HG03097 (cell line): ENCODE data around the gene GFI1.
A peak's percentile ranks its signal among the peaks of the same experiment; 100 is the strongest.
"Not testable (repeated sequence)": the region's sequence is repeated elsewhere in the genome, so short reads cannot be mapped to it uniquely, and the experiment has no call there.

Source experiments
- ATAC-seq: cut with Tn5 transposase; IDR thresholded peaks from one replicate; pipeline ENCODE4 v1.9.1; 2021; ENCODE audit not compliant: unreplicated experiment, low FRiP score

Gene GFI1

DNA sequence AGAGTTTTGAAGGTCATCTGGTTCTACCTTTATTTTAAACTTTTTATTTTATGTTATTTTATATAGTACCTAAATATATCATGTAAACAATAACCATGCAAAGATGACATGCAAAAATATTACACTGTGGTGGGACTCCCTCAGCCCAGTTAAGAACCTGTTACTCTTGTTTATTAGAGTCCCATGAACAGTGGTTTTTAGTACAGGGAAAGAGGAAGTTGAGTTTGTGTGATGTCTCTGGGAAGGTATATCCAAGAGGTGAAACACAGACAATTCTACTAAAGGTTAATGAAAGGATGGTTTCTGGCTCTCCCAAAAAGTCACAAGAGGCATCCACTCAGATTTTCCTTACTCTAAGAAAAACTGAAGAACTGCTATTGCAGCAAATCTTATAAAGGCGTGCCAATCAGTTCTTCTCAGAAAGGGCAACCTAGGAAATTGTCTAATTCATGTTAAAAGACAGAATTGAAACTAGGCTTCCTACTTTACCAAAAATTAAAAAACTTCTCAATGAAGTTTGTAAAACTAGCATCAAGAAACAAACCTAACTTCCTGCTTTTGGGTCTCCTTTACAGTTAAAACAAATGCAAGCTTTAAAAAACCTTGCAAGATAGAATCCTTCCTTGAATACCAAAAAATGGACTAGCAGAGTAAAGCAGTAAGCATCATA lies 19.9 kb downstream of the GFI1 start:
- ATAC-seq = no peak

DNA sequence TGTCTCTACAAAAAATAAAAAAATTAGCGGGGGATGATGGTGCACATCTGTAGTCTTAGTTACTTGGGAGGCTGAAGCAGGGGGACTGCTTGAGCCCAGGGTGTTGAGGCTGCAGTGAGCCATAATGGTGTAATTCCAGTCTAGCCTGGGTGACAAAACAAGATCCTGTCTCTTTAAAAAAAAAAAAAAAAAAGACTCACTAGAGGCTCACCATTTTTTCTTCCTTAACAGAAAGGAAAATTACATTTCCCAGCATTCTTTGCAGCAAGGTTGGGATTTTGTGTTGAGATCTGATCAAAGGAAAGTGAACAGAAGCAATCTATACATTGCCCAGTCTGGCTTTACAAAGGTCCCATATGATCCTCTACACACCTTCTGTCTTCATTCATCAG lies 21.5 kb downstream of the GFI1 start:
- ATAC-seq = no peak

DNA sequence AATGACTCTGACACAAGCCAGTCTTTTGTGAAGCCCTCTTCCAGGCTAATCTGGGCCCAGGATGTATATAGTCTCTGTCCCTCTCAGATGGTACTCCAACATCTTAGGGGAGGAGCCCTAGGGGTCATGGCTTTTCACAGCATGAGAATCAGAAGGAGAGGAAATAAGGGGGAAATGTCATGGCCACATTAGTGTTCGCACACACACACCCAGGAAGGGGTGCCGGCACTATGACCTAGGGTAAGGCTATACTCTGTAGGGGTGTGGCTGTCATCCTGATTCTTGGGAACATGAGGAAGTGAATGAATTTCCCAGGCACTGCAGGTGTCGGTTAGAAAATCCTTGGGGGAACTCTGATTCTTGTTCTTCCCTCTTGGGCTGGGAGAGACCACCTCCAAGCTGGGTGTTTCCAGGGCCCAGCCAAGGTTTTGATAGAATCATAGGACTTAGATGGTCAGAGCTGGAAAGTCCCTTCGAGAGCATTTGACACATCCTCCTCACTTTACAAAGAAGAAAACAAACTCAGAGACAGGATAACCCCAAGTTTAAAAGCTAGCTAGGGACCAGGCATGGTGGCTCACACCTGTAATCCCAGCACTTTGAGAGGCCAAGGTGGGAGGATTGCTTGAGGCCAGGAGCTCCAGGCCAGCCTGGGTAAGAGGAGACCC lies 22.0 kb downstream of the GFI1 start:
- no peak for ATAC-seq

GRCh38 chr1:92461364-92462097 lies 25.2 kb downstream of the GFI1 start:
- ATAC-seq = peak; percentile 64

DNA sequence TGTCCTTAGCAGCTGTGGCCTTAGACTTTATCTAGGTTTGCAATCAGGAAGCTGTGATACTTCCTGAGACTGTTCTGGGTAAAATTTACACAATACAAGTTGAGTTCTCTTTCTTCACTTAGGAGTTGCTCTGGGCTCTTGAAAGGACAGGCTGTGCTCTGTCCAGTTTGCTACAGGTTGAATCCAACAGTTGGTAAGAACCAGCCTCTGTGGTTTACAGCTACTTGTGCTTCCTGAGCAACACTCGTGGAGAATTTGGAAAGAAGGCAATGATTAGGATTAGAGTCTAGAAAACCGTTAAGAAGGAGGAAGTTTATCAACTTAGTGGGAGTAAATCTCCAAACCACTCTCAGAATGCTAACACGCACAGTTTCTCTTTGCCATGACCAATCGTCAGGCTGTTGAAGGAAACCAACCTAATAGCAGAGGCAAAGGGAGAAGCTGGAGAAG lies 26.8 kb downstream of the GFI1 start:
- ATAC-seq = no peak

GRCh38 chr1:92458146-92458545 lies 28.6 kb downstream of the GFI1 start:
- no peak for ATAC-seq

DNA sequence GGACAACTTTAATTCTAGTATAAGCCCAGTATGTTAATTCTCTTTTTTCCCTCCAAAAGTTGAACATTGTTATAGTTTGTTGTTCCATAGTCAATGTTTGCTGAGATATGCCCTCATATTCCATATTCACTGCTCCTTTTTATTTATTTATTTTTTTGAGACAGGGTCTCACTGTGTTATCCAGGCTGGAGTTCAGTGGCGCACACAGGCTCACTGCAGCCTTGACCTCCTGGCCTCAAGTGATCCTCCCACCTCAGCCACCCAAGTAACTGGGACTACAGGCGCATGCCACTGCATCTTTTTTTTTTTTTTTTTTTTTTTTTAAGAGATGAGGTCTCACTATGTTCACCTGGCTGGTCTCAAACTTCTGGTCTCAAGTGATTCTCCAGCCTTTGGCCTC lies 38.7 kb downstream of the GFI1 start:
- no peak for ATAC-seq

- ATAC-seq = no peak
Observed at GRCh38 chr1:92447033-92447681, 39.6 kb downstream of the GFI1 start.

DNA sequence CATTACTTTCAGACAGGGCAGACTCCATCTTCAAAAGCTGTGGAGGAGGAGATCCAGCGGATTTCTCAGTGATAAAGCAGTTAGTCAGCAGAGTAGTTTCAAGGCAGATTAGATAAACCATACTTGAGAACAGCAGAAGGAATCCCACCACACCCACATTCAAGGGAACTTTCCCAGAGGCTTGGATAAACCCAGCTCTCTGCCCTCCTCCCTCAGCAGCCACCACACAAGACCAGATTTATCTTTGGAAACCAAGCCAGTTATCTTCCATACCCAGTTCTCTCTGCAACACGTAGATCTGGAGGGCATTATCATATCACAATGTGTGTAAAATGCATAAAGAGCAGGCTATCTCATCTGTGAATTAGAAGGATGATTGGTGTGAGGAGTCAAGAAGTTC lies 40.2 kb downstream of the GFI1 start:
- no peak for ATAC-seq

GRCh38 chr1:92445865-92446264 lies 40.9 kb downstream of the GFI1 start:
- no peak for ATAC-seq

GRCh38 chr1:92444351-92444750 lies 42.4 kb downstream of the GFI1 start:
- ATAC-seq = no peak

- ATAC-seq = no peak
Observed at GRCh38 chr1:92443893-92444292, 42.8 kb downstream of the GFI1 start.

GRCh38 chr1:92442351-92442750 lies 44.4 kb downstream of the GFI1 start:
- no peak for ATAC-seq

GRCh38 chr1:92441697-92442342 lies 44.9 kb downstream of the GFI1 start:
- no peak for ATAC-seq

GRCh38 chr1:92441316-92441696 lies 45.4 kb downstream of the GFI1 start:
- no peak for ATAC-seq

DNA sequence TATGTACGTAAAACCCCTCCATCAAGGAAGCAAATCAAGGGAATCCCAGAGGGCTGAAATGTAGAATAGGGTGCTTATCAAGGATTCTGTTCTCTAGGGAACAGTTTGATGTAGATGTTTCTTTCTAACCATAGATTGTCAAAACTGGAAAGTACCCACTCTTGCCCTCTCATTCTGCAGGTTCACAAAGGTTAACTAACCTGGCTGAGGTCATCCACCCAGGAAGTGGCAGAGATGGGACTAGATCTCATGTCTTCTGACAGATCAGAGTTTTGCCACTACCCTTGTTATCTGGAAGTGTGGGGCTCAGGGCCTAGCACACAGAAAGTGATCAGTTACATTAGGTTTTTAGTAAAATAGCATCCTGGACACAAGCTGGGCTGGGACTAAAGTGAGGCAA lies 47.4 kb downstream of the GFI1 start:
- ATAC-seq = no peak

DNA sequence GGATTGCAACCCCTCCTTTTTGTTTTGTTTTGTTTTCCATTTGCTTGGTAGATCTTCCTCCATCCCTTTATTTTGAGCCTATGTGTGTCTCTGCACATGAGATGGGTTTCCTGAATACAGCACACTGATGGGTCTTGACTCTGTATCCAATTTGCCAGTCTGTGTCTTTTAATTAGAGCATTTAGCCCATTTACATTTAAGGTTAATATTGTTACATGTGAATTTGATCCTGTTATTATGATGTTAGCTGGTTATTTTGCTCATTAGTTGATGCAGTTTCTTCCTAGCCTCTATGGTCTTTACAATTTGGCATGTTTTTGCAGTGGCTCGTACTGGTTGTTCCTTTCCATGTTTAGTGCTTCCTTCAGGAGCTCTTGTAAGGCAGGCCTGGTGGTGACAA lies 52.2 kb downstream of the GFI1 start:
- not testable (repeated sequence) for ATAC-seq

DNA sequence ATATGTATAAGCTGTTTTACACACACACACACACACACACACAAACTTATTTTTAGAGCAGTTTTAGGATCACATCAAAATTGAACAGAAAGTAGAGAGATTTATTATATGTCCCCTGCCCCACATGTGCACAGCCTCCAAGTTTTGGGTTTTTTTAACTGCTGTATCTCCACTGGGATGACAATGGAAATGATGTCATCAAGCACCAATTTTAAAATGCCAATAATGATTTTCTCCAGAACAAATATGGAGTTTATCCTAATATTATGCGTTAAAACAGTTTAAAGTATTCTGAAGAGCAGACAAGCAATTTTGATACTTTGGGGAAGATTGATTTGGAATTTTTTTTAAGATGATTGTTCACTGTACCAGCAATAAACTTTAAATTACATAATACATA lies 56.7 kb downstream of the GFI1 start:
- no peak for ATAC-seq

DNA sequence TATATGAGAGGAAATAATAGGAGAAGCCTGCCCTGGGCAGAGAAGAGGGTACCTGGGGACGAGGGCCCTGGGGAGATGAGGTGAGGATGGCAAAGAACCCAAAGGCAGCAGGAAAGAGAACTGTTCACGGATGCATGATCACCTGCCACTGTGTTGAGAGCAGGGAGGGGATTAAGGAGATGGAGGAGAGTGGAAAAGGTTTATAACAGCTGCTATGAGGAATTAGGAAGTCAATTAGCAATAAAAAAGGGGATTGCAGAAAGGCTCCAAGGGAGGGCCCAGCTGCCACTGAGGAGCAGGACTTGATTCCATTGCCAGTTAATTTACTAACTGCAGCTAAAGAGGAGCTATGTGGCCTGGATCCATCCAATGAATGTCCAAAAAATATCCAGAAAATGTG lies 61.1 kb downstream of the GFI1 start:
- ATAC-seq = no peak
